Renal cortex interstitium (tissue), 11 donors: ENCODE data around the gene CCDC12. TPM values are rescaled to one million over a fixed set of nuclear protein-coding genes. Genes with fewer than 3 reads are reported as not detected.

Experiments used
- DNase-seq, 11 donors: peaks; one replicate each; pipeline ENCODE4 v3.0.0-alpha.2; 2013; ENCODE audit warnings: low read depth in 9 of 11, low spot score in 4 of 11; ENCODE audit errors: extremely low read depth in 1 of 11
- polyA plus RNA-seq, 3 donors: library from polyadenylated mRNA; unstranded; fragments of 120-200 nt; gene quantifications; one replicate each; pipeline ENCODE4 v1.2.1, GENCODE V29; 2013; ENCODE audit not compliant: insufficient read length in 3 of 3

Gene CCDC12
- polyA plus RNA-seq, 3 donors, result 47.5 to 56.0 (median 53.5) TPM

DNA sequence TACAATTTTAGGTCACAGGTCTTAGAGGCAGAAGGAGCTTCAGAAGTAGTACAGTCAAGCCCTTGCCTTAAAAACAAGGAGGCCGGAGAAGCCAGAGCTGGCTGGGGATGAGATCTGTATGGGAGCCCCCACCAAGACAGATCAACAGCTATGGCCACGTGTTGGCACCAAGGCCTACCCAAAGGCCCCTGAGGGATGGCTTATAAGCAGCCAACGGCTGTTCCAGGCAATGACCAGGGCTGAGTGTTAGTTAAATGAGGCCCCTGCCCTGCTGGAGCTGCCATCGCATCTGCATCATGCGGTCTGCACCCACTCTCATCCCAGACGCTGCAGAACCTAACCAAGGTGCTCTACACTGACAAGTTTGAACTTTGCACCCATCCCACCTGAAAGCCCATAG, 43.3 kb downstream of the CCDC12 start:
- DNase-seq, result no peak

DNA sequence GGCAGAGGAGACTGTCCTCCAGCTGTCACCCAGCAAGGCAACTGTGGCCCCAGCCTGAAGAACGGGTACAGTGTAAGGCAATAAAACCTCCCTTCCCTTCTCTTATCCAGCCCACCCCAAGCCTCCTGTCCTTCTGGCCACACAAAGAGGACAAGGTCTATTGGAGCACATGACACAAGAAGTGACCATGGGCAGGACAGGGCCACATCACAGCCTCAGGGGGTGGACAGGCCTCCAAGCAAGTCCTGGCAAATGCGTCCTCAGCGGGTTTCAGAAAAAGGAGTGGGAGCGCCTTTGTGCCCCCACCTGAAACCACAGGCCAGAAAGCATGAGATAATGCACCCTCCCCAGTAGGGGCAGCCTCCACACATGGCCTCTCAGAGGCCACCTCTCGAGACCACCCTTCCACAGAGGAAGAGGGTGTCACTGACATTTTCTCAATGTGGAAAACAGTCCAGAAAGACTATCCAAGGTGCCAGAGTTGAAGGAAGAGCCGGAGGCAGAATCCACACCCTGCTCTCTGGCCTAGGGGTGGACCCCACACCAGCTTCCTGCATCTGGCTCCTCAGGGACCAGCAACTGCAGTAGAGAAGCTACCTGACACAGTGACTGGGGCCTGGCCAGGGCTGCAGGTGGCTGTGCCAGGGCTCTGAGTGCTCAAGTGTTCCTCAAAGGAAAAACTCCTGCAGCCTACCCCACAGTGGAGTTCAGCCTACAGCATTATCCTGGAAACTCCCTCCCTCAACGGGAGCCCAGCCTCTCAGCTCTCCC, 43.9 kb downstream of the CCDC12 start:
- no peak for DNase-seq

GRCh38 chr3:46931631-46932331, 44.8 kb downstream of the CCDC12 start:
- no peak for DNase-seq

- DNase-seq, result no peak
Measured at GRCh38 chr3:46930945-46931403, 45.6 kb downstream of the CCDC12 start.

DNA sequence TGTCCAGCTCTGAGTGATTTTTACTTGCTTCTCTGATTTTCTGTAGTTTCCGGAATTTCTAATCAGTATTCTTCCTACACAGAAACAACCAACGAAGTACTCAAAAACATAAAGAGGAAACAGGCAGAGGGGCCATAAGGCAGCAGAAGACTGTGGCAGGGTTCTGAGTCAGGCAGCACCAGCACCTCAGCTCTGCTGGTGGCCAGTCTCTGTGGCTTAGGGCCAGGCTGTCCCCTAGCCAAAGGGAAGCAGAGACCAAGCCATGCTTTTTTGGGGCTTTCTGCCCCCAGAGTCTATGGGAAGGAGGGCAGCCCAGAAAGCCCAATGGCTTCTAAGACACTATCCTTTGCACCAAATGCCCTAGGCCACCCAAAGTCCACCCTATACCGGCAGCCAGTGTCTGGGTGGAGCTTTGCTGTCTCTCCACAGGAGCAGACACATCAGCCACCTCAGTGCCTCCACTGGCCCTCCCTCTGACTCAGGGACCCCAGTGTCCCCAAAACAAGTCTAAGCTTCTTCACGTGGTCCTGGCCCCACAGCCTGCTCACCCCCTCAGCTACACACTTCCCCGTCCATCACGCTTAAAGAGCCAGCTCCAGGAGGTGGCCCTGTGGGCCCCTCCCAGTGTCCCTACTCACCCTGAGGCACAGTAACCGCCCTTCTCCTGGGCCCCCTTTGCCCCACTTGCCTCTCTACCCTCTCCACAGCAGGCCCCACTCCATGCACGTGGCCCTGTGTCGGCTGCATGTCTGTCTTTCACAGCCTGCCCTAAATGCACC, 46.2 kb downstream of the CCDC12 start:
- no peak for DNase-seq

DNA sequence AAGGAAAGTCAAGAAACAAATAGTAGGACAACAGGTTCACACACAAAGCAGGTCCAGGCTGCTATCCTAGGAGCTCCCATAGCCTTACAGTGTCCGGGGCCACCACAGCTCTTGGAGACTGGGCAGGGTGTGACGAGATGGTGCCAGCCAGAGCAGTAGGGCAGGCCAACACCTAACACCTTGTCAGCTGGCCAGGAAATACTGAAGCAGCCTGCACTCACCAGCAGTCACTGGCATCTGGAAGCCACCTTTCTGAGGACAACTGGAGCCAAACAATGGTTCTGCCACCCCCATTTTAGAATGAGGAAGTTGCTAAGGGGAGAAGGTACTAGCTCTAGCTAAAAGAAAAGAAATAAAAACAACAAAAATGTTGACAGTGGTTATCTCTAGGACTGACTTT, 47.2 kb downstream of the CCDC12 start:
- no peak for DNase-seq

DNA sequence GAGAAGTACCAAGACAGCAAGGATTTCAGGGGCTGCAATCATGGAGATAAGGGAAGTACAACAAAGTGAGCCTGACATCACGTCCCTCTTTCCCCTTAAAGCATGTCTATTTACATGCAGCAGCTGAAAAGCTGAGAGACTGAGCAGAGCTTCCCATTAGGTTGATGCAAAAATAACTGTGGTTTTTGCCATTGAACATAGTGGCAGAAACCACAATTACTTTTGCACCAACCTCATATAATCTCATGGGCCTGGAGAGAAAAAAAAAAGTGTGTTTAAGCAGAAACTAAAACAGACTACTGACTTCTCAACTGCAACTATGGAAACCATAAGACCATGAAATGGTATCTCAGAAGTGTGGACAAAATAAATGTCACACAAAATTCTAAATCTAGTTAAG, 48.3 kb downstream of the CCDC12 start:
- DNase-seq, result no peak

- no peak for DNase-seq
Measured at GRCh38 chr3:46927718-46928073, 48.8 kb downstream of the CCDC12 start.

- DNase-seq, result no peak
Measured at GRCh38 chr3:46926871-46927717, 49.5 kb downstream of the CCDC12 start.

DNA sequence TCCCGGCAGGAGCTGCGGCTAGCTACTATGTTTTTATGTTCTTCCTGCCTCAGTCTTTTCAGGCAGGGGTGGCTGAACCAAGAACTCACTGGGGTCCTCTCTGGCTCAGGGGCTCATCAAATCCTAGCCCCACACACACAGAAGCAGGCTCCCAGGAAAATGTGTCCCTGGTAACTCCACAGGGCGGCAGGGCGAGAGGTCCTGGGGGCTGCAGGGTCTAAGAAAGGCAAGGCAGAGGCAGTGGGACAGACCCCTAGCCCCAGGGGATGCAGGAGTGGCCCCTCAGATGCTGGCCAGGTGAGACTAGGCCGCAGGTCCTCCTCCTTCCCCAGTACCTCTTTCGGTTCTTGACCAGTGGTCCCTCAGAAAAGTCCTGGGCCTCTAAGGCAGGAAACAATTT, 50.1 kb downstream of the CCDC12 start:
- no peak for DNase-seq

DNA sequence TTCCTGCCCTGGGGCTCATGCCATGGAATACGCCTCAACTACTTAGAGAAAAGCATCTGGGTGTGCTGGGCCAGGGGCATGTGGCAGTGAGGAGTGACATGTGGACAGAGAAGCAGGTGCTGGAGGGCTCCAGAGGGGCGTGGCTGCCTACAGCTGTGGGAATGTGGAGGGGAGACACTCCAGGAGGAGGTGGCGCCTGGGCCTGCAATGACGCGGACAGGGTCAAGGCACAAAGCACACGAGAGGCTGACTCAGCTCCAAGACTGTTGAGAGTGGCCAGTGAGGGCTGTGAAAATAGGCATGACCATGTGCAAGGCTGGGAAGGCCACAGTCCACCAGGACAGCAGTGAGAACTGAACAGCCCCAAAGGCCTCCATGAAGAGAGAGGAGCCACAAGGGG, 50.5 kb downstream of the CCDC12 start:
- no peak for DNase-seq

GRCh38 chr3:46925585-46925934, 51.0 kb downstream of the CCDC12 start:
- no peak for DNase-seq

GRCh38 chr3:46924921-46925584, 51.5 kb downstream of the CCDC12 start:
- DNase-seq, result no peak

GRCh38 chr3:46923559-46924350, 52.8 kb downstream of the CCDC12 start:
- no peak for DNase-seq

GRCh38 chr3:46922871-46923558, 53.5 kb downstream of the CCDC12 start:
- DNase-seq, result no peak

GRCh38 chr3:46922426-46922825, 54.1 kb downstream of the CCDC12 start:
- DNase-seq, result no peak

- DNase-seq, result no peak
Measured at GRCh38 chr3:46921871-46922271, 54.7 kb downstream of the CCDC12 start.
